ENCODE data around the gene SEC61G.

Gene SEC61G

GRCh38 chr7:54758702-54759592 is at the start of gene SEC61G:
TSS of gene SEC61G (minus strand) at chr7:54759211. CDS start at chr7:54757588, 1,623 bp downstream.
- peak; percentile 94 for DNase-seq

DNA sequence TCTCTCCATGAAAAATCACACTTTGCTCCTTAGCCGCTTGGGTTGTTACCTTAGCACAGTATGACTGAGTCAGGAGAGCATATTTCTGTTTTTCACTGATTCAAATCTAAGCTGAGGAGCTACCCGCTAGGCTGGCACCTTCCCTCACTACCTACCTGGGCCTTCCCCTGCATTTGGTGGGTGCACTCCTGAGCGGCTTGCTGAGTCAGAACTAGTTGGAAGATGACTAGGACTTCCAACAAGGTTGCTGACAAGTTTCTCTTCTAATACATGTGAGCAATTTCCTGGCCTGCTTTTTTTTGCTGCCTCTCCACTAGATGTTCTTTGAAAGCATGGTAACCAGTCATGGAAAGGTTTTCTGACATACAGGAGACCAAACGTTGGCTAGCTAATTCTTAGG is 43.8 kb upstream of the SEC61G start:
- no peak for DNase-seq

DNA sequence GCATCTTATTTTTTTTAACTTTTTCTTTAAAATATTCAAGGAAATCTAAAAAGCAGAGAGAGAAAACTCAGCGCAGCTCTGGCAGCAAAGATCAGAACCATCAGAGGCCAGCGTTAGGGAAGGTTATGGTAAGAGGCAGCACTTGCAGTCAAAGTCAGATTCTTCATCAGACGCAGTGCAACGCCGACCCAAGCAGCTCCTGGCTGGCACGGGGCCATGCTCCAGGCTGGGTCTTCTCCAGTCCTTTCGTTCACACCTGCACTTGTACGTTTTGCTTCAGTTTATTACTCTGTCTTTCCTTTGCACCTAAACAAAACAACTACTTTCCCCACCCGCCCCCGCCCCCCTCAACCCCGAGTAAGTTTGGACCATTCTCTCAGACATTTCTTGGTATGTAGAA is 43.1 kb upstream of the SEC61G start:
- DNase-seq: no peak

DNA sequence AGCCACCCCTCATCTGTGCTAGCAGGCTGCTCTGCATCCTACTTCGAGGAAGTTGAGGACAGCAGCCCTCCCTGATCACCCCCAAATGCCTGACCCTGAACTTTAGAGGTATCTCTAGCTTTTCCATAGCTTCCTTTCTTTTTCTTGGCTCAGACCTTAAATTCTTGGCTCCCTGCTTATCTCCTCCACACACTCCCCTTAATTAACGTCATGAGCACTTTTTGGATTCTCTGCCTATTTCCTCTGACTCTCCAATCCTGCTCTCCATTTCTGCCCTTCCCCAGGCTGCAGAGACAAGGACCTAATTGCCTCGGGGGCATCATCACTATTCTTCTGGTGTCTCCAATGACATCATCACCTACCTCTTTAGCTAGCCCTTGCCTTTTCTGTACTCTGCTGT is 40.8 kb upstream of the SEC61G start:
- no peak for DNase-seq

GRCh38 chr7:54798530-54798929 is 39.5 kb upstream of the SEC61G start:
- DNase-seq: no peak

GRCh38 chr7:54796853-54797252 is 37.8 kb upstream of the SEC61G start:
- DNase-seq: no peak

DNA sequence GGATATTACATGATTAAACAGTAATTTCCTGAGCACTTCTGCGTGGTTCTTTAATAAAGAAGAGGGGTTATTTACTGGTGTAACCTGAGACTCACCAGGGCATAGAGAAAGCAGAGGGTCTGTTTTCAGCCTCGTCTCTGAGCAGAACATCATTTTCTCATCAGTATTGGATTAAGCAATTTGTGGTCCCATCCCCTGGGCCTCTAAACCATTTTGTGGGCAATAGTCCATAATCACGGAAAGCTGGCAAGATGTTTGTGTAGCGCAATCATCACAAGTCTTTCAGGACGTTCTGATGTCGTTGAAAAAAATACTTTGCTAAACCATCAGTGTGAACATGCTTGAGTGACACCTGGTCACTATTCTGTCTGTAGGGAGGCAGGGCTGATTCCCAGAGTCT is 37.1 kb upstream of the SEC61G start:
- no peak for DNase-seq

- DNase-seq: no peak
These were observed 33.4 kb upstream of the SEC61G start for GRCh38 chr7:54792383-54792782.

- no peak for DNase-seq
These were observed 29.7 kb upstream of the SEC61G start for GRCh38 chr7:54788664-54789063.

- DNase-seq: no peak
These were observed 26.2 kb upstream of the SEC61G start for GRCh38 chr7:54785261-54785660.

DNA sequence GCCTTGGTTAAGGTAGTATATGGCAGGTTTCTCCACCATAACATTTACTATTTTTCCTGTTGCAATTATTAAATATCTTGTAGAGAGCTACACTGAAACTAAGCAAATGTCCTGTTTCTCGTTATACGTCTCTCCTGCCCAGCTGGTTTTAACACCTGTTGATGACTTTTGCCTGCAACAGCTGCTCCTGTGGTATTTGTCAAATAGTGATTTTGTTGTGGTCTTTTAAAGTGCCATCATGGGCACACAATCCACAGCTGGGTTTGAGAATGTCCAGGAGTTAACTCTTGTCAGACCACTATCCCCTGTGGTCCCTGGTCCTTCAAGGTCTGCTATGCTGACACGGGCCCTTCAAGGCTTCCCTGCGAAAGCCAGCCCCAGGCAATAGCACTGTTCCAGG is 24.9 kb upstream of the SEC61G start:
- no peak for DNase-seq

DNA sequence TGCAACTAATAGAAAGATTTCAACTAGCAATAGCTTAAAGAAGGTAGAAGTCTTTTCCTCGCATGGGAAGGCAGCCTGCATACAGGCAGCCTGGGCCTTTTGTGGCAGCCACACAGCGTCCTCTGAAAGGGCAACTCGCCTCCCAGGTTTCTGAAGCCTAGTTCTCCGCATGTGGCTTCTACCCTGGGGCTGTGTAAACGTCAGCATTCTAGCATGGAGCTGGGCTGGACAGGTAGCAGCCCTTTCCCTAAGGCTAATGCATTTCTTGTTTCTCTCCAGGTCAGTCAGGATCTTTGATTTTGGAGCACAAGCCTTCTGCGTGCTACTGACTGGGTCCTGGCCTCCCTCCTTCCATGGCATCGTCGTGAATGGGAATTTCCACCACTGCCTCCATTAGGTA is 23.8 kb upstream of the SEC61G start:
- no peak for DNase-seq

DNA sequence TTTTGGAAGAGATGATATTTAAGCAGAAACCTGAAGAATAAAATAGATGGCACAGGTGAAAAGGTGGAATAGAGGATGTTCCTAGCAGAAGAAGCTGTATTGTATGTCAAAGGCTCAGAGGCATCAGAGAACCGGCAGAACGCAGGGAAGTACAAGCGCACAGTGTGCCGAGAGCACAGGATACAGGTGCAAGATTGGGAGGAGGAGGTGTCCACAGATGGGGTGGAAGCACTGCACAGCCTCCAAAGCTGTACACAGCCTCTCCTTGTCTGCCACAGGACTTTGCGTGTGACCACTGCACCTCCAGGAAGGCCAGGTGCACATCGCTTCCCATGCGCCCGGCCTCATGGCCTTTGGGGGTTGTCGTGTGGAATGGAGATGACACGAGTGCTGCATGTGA is 23.3 kb upstream of the SEC61G start:
- no peak for DNase-seq

GRCh38 chr7:54781134-54781920 is 22.3 kb upstream of the SEC61G start:
- DNase-seq: no peak

GRCh38 chr7:54780490-54780889 is 21.5 kb upstream of the SEC61G start:
- DNase-seq: no peak

- no peak for DNase-seq
These were observed 19.9 kb upstream of the SEC61G start for GRCh38 chr7:54778696-54779540.

DNA sequence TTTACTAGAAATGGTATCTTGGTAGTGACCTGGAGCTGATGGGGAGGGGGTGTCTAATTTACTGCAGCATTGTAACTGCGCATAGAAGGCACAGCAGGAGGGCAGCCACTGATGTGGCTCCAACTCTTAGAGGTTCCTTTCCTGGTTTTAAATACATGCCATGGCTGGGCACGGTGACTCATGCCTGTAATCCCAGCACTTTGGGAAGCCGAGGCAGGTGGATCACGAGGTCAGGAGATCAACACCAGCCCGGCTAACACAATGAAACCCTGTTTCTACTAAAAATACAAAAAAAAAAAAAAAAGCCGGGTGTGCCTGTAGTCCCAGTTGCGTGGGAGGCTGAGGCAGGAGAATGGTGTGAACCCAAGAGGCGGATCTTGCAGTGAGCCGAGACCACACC is 19.2 kb upstream of the SEC61G start:
- no peak for DNase-seq

- no peak for DNase-seq
These were observed 16.1 kb upstream of the SEC61G start for GRCh38 chr7:54774785-54775740.

DNA sequence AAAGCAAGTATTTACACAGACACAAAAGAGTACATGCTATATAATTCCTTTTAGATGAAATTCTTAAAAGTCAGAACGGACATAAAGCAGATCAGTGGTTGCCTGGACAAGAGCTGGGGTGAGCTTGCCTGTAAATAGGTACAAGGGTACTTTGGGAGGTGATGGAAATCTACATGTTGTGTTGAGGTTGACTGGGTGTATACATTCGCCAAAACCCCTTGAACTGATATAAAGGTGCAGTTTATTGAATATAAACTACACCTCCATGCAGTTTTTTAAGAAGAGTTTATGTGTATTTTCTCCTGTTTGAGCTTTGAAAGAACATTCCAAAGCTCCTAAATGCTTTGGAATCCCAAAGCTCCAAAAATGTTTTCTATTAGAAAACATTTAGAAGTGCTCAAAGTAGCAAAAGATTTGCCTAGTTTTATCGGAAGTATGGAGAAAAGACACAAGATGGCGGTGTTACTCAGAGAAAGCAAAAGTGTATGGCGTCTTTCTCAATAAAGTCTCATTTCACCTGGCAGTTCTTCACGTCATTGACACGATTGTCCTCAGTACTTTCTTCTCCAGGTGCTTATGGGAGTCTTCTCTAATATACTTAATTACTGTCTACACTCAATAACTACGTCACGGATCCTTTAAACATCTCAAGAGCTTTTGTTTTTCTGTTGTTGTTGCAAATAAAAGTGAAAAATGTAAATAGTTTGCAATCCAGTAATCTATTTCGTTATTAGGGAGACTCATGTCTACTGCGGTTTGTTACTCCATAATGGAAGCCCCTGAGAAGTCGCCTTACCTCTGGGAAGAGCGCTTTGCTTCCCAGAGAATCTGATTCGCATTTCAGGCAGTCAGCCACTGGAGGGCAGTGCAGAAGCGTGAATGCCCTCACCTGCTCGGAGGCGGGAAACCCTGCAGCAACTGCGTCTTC is 14.7 kb upstream of the SEC61G start:
- DNase-seq: peak; percentile 48

GRCh38 chr7:54769203-54769602 is 10.2 kb upstream of the SEC61G start:
- no peak for DNase-seq

GRCh38 chr7:54764861-54765260 is 5.8 kb upstream of the SEC61G start:
- no peak for DNase-seq
